HG03460 (cell line): ENCODE data around the gene MAST4.

Experiments used
- ATAC-seq: cut with Tn5 transposase; IDR thresholded peaks from one replicate; pipeline ENCODE4 v1.9.1; 2021; ENCODE audit not compliant: unreplicated experiment

Gene MAST4

DNA sequence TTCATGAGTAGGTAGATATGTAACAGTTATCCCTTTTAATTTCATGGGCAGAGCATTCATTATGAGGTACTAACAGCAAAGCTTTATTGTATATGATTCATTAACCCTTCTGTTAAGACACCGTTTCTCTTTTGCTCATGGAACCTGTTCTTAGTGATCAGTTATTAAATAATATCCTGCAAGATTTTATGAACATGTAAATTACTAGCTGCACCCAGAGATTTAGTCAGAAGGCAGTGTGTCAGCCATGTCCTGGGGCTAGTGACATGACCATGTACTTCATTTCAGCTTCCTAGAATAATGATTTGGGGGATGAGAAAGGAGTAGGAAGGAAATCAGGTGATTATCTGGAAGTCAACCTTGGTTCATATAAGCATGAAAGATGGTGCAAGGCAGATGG lies 7.0 kb downstream of the MAST4 start:
- no peak for ATAC-seq

DNA sequence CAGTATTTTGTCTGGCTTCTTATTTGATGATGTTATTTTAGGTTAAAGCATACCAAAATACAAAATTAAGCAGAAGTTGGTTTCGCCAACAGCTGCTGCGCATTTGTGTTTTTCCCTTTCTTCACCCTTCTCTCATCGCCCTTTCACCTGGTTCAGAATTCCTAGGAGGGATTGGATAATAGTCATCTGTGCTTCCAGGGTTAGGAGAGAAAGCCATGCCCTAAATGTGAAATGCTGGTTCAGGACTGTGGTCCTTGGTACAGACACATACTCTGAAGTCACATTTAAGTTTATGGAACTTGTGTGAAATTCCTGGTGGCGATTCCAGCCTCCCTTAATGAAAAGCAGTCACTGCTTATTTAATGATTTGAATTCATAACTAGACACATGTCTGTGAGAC lies 7.7 kb downstream of the MAST4 start:
- ATAC-seq = no peak

DNA sequence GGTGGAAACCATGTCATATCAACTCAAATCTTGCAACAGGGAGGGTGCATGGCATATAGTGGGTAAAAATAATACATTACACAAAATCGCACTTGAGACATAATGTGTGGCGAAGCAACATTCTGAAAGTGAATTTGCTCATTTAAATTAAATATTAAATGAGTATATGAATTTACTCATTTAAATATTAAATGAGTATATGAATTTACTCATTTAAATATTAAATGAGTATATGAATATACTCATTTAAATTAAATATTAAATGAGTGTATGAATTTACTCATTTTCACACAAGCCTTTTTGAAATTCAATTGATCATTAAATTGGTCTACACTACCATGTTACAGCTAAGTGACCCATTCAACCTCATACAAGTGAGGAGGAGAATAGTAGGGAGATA lies 10.5 kb downstream of the MAST4 start:
- no peak for ATAC-seq

DNA sequence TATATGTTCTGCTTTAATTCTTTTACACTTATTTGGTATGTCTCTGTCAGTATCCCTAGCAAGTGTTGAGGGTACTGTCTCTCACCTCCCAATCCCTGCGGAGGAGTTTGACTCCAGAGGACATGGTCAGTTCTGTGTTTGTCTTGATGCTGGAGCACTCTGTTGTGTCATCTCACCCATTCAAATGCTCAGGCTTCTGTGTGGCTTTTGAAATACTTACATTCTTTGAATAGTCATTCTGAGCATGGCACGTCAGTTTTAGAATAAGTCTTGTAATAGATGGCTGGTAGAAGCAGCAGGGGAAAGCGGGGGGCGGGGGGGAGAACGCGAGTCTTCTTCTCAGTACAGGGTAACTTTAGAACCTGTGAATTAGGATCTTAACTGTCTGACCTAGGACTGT lies 12.3 kb downstream of the MAST4 start:
- ATAC-seq = no peak

DNA sequence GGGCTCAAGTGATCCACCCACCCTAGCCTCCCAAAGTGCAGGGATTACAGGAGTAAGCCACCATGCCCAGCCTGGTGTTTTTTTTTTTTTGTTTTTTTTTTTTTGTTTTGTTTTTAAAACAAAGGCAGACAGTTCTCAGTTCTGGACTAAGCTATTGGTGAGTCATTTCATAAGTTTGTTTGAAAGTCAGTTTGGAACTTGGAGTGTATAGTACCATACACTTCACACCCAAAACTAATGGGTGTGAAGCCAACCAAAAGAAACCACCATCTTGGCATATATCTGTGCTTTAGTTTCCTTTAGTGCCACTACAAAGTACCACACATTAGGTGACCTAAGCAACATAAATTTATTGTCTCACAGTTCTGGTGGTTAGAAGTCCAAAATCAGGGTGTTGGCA lies 13.4 kb downstream of the MAST4 start:
- ATAC-seq = no peak

DNA sequence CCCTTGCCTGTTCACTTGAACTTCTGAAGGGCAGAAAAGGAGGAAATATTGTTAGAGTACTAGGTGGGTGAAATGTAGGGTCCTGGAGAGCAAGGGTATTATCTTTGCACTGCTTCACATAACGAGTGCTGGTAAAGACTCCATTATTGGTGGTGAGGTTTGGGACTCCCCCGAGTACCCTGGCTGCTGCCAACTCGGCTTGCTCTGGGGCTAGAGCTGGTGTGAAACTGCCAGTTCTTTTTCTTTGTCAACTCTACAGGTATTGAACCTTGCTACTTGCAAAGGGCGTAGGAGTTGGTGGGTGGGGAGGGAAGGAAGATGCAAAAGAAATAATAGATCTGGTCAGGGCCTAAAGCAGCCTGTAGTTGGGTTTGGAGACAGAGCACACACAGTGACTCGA lies 16.0 kb downstream of the MAST4 start:
- ATAC-seq = no peak

DNA sequence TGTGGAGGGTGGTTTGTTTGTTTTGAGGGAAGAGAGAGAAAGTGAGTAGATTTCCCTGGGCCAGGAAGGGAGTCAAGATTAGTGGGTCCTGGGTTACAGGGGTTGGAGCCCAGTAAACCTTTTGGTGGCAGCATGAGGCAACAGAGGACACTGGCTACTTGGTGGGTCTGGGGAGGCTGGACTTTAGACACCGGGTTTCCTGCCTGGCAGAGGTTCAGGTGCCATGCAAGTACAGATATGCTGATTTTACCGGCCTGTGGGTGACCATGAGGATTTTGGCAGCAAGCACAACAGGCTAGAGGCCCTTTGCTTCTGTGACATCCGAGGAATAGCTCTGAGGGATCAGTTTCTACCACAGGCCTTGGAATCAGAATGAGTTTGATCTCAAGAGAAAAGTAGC lies 18.9 kb downstream of the MAST4 start:
- ATAC-seq = no peak

DNA sequence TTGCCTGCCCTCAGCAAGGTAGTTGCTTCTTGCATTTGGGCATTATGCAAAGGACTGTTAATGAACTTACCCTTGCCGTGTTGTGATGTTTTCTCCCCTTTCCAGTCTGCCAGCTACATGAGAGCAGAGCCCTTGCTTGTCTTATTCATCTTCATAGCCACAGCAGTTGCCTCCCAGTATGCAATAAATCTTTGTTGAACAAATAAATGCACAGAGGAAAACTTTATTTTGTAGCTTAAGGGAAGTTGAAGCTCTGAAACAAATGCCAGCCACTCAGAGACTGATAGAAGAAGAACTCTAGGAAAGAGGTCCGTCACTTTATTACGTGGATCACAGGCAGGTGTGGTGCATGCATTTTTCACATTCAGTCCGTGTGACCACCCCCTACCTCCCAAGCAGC lies 19.7 kb downstream of the MAST4 start:
- ATAC-seq = no peak

DNA sequence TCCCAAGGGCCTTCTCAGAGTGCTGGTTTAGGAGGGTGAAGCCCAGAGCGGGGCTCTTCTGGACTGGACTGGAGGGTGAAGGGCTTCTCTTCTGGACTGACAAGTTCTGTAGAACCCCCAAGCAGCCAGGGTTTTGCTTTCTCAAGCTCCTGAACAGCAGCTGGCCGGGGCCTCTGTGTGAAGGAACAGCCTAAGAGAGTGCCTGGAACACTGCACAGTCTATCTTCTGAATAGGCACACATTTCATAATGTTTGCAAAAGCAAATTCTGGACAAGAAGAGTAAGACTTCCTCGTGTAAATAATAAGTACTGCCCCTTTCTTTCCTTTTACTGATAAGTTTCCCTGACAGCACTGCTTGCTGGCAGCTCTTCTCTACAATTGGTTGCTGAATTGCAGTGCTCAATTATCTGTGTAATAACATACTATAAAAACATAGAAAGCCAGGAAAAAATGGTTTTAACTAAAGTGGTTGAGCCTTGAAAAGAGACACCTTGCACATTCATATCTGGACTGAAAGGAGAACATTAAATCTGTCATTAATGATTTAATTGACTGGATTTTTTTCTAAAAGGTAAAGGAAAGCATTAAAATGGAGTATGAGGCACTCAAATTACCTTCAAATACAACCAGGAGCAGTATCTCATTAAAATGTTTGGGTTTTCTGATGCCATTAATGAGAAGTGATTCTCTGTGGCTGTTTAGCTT lies 20.5 kb downstream of the MAST4 start:
- no peak for ATAC-seq

DNA sequence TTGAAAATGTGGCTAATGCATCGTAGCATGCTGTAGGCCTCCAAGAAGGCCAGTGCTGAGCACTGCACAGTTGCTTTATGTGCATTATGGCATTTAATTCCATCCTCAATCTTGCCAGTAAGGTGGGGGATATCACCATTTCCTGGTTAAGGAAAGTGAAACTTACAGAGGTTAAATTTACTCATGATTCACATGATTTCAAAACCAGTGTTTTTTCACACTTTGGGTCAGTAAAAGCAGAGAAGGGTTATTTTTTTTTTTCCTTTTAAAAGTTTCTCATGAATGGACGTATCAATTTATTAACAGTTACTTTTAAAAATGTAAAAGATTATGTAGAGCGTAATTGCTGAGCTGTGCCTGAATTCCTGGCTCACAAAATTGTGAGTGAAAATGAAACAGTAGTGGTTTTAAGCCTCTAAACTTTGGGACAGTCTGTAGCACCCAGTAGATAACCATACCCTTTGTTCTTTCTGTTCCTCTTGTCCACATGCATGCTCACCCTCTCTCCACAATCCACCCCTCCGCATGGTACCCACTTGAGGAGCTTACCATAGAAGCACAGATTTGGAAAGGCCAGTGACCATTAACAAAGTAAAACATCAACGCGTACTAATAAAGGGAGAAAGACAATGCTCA lies 21.2 kb downstream of the MAST4 start:
- no peak for ATAC-seq

DNA sequence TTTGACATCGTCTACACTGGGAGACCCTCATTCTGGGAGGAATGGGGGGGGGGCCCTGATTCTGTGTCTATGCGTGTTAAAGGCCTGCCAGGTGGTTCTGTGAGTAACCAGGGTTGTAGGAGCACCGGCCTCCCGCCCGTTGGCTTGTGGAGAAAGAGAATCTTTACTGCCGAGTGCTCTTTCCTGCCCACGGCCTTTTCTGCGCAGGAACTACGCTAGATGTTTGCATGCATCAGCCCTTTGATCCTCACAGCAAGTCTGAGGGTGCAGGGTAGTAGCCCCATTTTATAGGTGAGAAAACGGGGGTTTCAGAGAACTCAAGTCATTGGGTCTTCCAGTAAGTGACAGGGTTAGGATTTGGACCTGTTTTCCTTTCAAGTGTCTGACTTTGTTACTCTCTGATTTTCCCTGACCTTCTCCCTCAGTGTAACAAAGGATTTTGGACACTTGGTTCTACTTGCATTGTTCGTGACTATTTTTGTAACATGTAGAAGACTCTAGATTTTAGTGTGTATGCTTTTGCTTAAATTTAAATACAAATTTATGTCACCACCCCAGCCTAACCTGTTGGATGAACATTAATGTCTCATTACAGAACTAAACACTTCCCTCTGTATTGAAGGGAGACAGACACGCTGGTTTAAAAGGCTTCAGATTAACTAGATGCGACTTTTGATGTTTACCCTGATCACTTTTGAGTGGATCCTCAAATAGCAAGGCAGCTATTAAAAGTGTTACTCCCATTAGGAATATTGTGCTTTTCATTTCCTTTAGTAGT lies 22.0 kb downstream of the MAST4 start:
- no peak for ATAC-seq

DNA sequence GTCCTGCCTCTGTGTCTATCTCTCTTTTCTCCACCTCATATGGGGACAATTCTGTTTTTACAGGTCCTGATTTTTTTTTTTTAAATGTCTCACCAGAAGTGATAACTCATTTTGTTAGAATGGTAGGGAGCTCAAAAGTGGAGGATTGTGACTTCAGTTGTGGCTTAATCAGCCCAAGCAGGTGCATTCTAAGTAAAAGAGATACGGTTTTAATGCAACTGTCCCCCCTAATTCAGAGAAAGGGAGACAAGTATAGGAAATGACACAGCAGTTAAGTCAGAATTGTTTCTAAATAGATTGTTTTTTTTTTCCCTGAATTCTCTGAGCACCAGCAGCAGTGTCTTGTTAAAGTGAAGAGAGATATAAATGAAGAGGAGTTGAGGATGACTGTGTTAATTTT lies 24.5 kb downstream of the MAST4 start:
- ATAC-seq = no peak

DNA sequence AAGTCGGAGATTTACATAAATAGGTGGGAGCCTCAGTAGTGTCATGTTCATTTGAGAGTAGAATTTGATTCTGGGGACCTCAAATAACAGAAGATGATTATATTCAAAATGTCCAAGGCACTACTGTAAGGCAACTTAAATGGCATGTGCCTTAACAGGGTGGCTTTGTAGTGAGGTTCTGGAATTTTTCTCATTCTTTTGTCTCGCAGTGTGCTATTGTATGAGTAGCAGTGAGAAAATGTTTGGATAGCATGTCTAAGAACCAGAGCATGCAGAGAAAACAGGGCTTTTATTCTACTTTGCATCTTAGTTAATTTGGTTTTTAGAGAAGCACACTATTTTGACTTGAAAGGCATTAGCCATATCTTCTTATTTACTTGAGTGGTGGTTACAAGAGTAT lies 25.0 kb downstream of the MAST4 start:
- ATAC-seq = no peak

DNA sequence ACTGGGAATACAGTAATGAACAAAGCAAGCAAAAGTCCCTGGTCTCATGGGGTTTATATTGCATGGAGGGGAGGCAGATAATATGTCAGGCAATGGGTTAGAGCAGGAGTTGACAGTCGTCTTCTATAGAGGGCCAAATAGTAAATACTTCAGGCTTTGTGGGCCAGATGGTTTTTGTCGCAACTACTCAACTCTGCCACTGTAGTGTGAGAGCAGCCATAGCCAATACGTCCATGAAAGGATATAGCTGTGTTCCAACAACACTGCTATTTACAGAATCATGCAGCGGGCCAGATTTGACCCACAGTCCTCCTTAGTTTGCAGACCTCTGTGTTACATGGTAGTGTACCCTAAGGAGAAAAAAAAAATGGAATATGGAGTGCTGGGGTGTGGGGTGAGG lies 25.5 kb downstream of the MAST4 start:
- no peak for ATAC-seq

DNA sequence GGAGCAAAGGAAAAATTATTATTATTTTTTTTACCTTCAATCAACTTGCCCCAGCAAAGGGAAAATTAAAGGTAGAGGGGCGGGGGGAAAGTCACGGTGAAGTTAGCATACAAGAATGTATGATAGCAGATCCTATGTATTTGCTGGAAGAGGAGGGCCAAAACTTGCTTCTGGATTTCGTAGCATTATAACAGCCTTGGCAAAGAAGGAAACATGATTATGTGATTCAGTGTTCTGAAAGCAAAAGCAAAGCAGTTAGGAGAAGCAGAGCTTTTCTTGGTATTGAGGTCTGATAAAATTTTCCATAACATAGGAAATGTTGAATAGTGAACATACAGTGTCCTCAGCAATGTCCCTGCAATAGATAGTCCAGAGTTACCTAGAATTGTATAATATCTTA lies 32.4 kb downstream of the MAST4 start:
- ATAC-seq = no peak

DNA sequence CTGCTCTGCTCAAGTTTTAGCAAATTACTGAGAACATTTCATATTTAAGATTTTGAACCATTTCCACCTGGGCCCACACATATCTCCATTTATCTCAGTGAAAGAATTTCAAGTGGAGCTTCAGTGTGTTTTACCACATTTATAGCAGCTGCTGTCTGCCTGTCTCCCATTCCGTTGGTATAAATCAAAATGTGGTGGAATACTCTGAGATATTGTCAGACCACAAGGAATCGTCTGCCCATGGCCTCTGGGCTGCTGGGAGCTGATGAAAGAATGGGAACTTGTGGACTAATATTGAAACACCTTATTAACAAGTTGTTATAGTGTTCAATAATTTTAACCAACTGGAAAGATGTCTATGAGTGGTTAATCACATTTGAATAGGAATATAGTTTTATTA lies 33.3 kb downstream of the MAST4 start:
- ATAC-seq = no peak

DNA sequence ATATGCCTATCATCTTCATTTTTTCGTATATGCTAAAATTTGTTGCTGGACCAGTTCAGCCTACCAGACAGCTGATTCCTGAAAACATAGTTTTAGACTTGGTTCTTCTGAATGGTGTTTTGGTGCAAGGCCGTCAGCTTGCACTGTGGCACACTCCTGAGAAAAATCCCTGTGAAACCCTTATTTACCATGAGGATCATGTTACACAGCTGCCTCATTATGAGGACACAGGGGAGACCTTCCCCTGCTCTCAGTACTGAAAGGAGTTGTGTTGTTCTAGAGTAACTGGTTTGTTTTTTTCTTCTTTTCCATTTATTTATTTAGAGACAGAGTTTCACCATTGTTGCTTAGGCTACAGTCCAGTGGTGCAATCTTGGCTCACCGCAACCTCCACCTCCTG lies 37.6 kb downstream of the MAST4 start:
- no peak for ATAC-seq

DNA sequence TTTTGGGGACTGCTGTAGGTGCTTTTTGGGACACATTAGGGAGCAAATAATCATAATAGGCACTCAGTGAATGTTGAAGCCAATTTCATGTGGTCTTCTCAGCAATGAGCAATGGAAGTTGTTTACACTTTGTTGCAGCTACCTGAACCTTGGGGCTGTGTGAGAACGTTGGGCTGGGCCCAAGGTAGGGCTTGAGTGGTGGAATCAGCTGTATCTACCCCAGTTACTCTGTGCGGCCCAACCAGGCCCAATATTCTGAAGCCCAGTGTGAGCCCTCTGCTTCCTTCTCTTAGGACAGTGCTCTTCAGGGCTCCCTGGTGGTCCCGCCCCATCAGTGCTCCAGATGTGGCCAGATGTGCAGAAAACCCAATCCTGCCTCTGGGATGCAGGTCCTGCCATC lies 38.4 kb downstream of the MAST4 start:
- no peak for ATAC-seq

DNA sequence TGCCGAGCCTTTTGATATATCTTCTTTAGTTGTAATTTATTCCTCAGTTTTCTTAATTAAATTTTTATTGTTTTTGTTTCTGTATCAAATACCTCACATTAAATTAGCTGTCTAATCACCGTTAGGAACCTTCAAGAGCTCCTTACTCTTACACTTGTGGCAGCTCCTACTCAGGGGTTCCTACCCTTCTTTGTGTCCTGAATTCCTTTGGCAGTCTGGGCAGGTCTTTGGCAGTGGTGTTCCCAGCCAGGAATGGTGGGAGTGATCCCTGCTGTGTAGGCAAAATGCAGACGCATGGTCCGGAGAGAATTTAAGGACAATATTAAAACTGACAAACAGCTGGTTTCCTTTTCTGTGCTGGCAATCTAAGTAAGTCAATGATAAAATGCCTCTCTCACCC lies 41.8 kb downstream of the MAST4 start:
- ATAC-seq = no peak

DNA sequence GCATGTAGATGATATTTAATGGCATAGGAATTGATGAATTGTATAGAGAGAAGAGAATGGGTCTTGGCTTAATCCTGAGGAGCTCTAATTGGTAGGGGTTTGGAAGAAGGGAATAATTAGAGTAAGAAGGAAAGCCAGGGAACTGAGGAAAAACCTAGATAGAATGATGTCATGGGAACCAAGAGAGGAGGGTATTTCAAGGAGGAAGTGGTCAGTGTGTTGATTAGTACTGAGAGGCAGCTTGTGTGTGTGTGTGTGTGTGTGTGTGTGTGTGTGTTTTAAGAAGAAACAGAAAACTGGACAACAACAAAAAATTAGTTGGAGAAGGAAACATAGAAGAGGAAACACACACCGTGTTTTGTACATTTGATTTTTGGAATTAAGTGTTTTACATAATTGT lies 42.8 kb downstream of the MAST4 start:
- no peak for ATAC-seq

DNA sequence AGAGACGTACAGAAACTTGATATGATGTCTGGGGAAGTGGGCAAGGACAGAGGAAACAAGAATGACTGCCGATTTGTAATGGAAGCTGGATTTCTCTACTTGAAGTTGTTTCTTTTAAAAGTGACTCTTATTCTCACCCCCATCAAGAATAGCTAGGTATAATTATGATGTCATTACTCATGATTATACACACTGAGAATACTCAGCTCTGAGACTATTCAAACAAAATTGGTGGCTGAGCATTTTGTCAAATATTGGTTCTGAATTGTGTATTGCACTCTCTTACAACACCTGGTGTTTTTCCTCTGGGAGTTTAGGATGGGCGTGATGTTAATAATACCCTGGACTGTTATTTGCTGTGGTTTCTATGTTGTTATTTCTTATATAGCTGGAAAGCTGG lies 46.3 kb downstream of the MAST4 start:
- no peak for ATAC-seq

DNA sequence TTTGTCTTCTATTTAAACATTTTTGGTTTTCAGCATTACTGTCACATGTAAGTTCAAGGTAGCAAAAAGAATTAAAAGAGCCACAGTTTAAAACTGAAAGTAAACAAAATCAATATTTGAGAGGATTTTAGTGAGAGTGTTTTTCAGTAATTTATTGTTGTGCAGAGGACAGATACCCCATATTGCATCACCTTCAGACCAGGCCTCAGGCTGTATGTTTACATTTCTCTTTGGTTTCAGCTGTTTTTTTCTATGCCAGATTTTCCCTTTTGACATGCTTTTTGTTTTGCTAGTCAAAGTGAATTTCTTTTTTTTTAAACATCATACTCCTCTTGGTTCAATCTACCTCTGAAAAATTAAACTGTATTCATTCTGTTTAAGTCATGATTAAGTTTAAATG lies 47.2 kb downstream of the MAST4 start:
- no peak for ATAC-seq
